HG03460 (cell line): ENCODE data around the gene NDUFA12.

ENCODE experiments used
- ATAC-seq: cut with Tn5 transposase; IDR thresholded peaks from one replicate; pipeline ENCODE4 v1.9.1; 2021; ENCODE audit not compliant: unreplicated experiment

NDUFA12 gene

DNA sequence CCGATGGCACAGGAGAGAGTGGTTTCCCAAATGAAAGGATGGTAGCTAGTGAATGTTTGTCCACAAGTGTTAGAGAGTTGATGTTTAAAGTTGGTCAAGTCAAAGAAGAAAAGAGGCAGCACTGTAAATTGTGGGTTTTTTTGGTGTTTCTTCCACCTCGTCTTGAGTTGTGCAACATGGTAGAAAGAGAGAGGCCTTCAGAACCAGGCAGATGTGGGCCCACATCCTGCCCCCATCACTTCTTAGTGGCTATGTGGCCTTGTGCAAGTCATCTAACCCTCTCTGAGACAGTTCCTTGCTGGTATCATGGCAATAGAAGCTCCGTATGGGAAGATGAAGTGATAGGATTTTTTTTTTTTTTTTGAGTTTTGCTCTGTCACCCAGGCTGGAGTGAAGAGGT is 60.8 kb downstream of the NDUFA12 start:
- no peak for ATAC-seq

DNA sequence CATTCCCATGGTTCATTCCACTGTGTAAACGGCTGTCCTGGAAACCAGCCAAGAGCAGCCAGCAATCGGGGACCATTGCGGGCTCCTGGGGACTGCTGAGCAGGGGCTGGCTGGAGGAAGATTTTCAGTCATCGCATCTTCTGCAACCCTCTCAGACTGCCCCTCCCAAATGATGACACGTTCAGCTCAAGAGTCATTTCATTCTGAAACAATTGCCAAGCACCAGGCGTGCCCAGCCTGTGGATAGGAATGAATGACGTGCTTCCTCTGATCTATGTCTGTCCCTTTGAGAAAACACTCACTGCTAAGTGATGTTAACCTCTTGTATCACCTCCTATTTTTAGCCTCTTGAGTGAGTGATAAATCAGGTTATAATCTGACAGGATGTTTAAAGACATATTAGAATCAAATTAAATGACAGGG is 62.0 kb downstream of the NDUFA12 start:
- no peak for ATAC-seq

DNA sequence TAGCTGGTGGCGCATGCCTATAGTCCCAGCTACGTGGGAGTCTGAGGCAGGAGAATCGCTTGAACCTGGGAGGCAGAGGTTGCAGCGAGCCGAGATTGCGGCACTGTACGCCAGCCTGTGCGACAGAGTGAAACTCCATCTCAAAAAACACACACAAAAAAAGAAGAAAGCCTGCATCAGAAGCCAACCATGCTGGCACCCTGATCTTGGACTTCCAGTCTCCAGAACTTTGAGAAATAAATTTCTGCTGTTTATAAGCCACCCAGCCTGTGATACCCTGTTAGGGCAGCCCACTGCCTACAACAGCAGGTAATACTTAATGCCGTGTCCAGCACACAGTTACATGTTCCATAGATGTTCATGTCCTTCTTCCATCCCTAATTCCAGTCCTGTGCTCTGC is 62.7 kb downstream of the NDUFA12 start:
- no peak for ATAC-seq

DNA sequence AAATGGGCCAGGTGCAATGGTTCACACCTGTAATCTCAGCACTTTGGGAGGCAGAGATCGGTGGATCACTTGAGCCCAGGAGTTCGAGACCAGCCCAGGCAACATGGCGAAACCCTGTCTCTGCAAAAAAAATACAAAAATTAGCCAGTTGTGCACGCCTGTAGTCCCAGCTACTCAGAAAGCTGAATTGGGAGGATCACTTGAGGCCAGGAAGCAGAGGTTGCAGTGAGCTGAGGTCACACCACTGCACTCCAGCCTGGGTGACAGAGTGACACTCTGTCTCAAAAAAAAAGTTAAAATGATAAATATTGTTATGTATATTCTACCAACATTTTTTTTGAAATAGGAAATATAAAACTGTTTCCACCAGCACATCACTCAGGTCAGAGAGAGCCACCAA is 64.9 kb downstream of the NDUFA12 start:
- no peak for ATAC-seq

DNA sequence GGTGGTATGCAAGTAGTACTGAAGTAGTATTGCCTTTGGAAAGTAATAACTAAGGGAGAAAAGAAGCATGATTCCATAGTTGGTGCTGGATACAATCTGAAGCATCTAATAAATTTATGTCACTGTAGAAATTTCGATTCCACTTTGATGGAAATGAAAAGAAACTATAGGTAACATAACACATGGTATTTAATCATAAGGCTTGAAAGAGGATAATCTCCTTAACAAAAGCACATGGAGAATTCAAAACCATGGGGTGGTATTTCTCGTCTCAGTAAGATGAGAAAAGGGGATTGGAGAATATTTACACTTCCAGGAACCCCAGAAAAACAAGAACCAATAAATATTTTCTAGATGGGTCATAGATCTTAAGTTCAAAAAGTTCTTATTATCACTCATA is 72.7 kb downstream of the NDUFA12 start:
- no peak for ATAC-seq

DNA sequence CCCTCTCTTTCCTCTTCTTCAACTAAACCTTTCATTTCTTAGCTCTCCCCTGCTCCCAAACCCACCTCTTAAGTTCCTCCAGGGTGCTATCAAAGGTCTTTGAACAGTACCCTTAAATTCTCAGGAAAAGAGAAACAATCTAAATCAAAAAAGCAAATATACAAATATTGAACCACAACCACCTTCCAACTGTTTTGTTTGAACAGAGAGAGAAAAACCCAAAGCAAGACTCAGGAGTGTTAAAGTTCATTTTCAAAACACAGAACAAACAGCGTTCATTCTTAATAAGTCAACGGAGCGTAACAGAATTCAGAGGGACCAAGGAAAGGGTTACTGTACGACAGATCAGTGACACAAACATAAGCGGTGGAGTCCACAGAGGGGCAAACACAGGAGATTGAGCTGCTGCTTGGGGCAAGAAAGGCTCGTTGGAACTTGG is 73.3 kb downstream of the NDUFA12 start:
- no peak for ATAC-seq

DNA sequence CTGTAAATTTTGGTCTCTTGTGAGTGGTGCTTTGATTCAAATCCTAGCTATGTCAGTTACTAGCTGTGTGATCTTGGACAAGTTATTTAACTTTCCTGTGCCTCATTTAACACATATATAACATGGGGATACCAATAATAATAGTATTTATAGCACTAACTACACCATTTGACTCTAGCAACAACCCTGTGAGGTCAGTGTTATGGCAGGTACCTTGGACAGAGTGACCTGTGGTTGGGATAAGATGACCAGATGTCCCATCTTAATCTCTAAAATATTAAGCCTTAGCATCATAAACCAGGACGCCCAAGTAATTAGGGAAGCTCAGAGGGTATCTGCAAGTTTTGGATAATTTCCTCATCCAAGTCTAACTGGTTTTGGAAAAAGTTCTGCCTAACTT is 73.7 kb downstream of the NDUFA12 start:
- no peak for ATAC-seq

DNA sequence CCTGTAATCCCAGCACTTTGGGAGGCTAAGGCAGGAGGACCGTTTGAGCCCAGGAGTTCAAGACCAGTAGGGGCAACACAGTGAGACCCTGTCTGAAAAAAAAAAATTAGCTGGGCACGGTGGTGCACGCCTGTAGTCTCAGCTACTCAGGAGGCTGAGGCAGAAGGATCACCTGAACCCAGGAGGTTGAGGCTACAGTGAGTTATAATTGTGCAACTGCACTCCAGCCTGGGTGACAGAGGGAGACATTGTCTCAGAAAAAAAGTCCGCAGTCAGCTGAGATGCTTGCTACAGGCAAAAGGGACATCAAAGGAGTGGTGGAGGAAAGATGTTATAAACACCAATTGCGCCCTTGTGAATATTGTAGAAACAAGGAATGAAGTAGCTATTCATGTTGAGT is 77.8 kb downstream of the NDUFA12 start:
- no peak for ATAC-seq

DNA sequence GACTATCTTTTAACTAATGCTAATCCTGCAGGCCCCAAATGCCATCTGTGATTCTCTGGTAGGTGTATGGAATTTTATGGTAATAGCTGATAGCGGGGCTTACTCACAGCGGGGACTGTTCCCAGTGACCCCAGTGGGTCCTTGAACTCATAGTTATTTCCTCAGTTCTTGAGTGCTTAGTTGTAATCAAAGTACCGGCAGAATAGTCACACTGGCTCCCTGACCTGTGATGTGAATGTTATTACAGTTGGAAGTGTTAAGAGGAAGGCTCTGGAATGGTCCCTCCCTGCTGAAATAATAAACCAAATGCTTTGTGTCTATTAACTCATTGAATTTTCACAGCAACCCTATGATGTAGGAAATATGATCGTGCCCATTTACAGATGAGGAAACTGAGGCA is 78.3 kb downstream of the NDUFA12 start:
- ATAC-seq, result no peak

DNA sequence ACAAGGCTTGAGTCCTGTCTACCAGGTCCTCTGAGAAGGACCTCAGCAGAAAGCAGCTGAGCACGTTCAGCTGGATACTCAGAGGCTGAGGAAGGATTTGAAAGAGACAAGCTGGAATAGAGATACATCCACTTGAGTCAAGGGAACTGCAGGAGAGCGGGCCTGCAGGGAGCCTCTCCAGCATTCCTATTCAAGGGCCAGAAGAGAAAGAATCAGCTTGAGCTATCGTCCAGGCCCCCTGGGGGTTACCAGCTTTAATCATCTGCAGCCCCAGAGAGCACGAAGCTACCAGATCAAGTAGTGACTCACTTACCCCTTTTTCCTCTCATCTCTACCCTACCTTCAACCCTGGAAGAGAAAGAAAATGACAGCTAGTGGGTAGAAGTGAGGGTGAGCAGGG is 80.9 kb downstream of the NDUFA12 start:
- no peak for ATAC-seq
